ENCODE measurements around the gene ACTR1B. TPM values are rescaled to one million over a fixed set of nuclear protein-coding genes. Genes with fewer than 3 reads are reported as not detected.

ACTR1B gene
- total RNA-seq, 2 experiments from 2014 or later = 68.2 to 71.2 TPM

GRCh38 chr2:97653874-97654273, 10.0 kb downstream of the ACTR1B start:
- H2AFZ ChIP-seq (ENCODE audit: low read length) = no peak overlapping the region
- no peaks in the 10 kb centered on the region for H3K9me3 ChIP-seq (ENCODE audit: low read length)
- TF ChIP-seq CTCF (conservative IDR thresholded peaks at IDR 0.05; ENCODE audit: low read length) (no peak), EZH2phosphoT487 (IDR thresholded peaks at IDR 0.05; ENCODE audit: borderline replicate concordance, low read depth, low read length) (no peak)
- H3K4me2 ChIP-seq (ENCODE audit: low read length) = no peak overlapping the region
- BruUV-seq (replicated peaks) = TSS peak; percentile 57
- H3K4me3 ChIP-seq (ENCODE audit: low read depth, low read length, poor library complexity, severe bottlenecking) = no peak overlapping the region
- H3K4me1 ChIP-seq (ENCODE audit: insufficient read depth, low read length, poor library complexity, severe bottlenecking) = no peaks in the 10 kb centered on the region
- peaks cover 66% of the 10 kb centered on the region for H3K36me3 ChIP-seq (ENCODE audit: insufficient read depth, low read length)
- no peaks in the 10 kb centered on the region for H3K9me2 ChIP-seq (ENCODE audit: insufficient read depth, low read length)
- intact Hi-C loops (cut with micrococcal nuclease; ENCODE audit: unreplicated experiment) = no loop called here
- no peak for DNase-seq (ENCODE audit: low spot score)
- no peak overlapping the region for H3K27ac ChIP-seq (ENCODE audit: low read depth, low read length, poor library complexity, severe bottlenecking)
- ChIA-PET CTCF (ENCODE audit: unreplicated experiment) (no interaction called here), POLR2A (interaction anchor here (1.8 kb wide), 1 partner anchor 9 kb away, joined by 6 read pairs; no protein-coding TSS in a partner anchor)
- H3K79me2 ChIP-seq (ENCODE audit: insufficient read depth, low read depth, low read length) = no peaks in the 10 kb centered on the region
- H4K20me1 ChIP-seq (ENCODE audit: insufficient read depth, low read length) = no peaks in the 10 kb centered on the region

GRCh38 chr2:97653473-97653872, 10.4 kb downstream of the ACTR1B start:
- no TSS peak for BruUV-seq (replicated peaks)
- CTCF ChIA-PET (ENCODE audit: unreplicated experiment) = no interaction called here

More at GRCh38 chr2:97653473-97653872, 10.4 kb downstream of the ACTR1B start:
- H2AFZ ChIP-seq (ENCODE audit: low read length) = no peak overlapping the region
- no peak overlapping the region for H3K4me2 ChIP-seq (ENCODE audit: low read length)
- intact Hi-C loops (cut with micrococcal nuclease; ENCODE audit: unreplicated experiment) = no loop called here
- no peak overlapping the region for H3K27ac ChIP-seq (ENCODE audit: low read depth, low read length, poor library complexity, severe bottlenecking)
- no peaks in the 10 kb centered on the region for H3K9me3 ChIP-seq (ENCODE audit: low read length)
- TF ChIP-seq EZH2phosphoT487 (IDR thresholded peaks at IDR 0.05; ENCODE audit: borderline replicate concordance, low read depth, low read length) (no peak), CTCF (conservative IDR thresholded peaks at IDR 0.05; ENCODE audit: low read length) (no peak)
- H3K9me2 ChIP-seq (ENCODE audit: insufficient read depth, low read length) = no peaks in the 10 kb centered on the region
- H3K36me3 ChIP-seq (ENCODE audit: insufficient read depth, low read length) = peaks cover 66% of the 10 kb centered on the region
- POLR2A ChIA-PET = interaction anchor here (1.8 kb wide), 1 partner anchor 9 kb away, joined by 6 read pairs; no protein-coding TSS in a partner anchor
- no peaks in the 10 kb centered on the region for H4K20me1 ChIP-seq (ENCODE audit: insufficient read depth, low read length)
- no peak overlapping the region for H3K4me3 ChIP-seq (ENCODE audit: low read depth, low read length, poor library complexity, severe bottlenecking)
- no peak for DNase-seq (ENCODE audit: low spot score)
- H3K4me1 ChIP-seq (ENCODE audit: insufficient read depth, low read length, poor library complexity, severe bottlenecking) = no peaks in the 10 kb centered on the region
- H3K79me2 ChIP-seq (ENCODE audit: insufficient read depth, low read depth, low read length) = no peaks in the 10 kb centered on the region

All from OCI-LY7 (cell line).